HG02642 (cell line): ENCODE results near the gene OR10V1.

ENCODE experiments used
- ATAC-seq: cut with Tn5 transposase; IDR thresholded peaks from one replicate; pipeline ENCODE4 v1.9.1; 2021; ENCODE audit warnings: mild to moderate bottlenecking; ENCODE audit not compliant: unreplicated experiment, poor library complexity

OR10V1 gene

DNA sequence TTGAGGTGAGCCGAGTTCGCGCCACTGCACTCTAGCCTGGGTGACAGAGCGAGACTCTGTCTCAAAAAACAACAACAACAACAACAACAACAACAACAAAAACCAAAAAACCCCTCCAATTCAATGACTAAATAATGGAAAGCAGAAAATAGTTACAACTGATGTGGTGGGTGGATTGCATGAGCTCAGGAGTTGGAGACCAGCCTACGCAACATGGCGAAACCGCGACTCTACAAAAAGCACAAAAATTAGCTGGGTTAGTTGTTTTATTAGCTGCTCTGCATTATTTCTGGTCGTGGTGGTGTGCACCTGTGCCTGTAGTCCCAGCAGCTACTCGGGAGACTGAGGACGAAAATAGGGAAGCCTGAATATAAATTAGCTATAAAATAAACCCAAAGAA is 42.2 kb downstream of the OR10V1 start:
- ATAC-seq: no peak

DNA sequence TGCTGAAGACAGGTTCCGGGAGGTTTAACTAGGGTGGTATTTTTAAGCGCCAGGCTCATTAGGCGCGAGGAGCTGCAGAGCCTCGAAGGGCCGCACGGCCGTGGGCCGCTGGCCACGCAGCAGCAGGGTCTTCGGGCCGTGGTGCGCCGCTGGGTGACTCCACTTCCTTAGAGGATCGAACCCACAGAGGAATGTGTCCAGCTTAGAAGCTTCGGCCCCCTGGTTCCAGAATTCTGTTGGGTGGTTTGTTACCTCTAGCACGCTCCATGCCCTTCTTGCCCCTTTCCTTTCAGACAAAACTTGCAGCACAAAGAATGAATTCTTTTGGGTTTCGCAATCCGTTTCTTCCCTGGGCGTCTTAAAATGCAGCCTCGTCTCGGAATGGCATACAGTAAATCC is 44.0 kb downstream of the OR10V1 start:
- no peak for ATAC-seq

DNA sequence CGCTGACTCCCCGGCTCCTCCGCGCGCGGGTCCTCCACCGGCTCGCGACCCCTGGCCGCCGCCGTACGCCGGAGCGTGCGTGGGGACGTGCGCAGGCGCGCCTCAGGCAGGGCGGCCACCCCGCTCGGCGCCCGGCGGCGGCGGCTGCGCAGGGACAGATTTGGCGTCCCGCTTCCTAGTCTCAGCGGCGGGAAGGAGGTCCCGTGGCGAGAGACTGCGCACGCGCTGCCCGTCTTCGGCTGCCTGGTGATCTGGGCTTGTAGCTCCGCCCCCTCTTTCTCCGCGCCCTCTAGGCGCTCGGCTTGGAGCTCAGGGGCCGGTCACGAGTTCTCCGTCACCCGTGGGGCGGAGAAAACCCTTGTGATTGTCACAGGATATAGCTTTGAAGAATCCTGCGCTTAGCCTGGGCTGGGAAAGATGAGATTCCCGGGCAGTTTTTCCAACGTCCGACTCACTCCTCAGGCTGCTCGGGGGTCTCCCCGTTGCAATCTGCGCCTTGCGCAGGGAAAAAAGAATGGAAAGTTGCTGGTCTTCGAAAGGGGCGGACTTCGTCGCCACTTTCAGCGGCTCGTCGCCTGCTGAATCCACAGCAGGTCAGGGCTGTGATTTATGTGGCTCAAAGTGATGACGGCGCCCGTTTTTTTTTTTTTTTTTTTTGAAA is 44.6 kb downstream of the OR10V1 start, which contains the start of gene PATL1:
PATL1 (minus strand) TSS at position 88 of the 661 bp plus-strand sequence. CDS start 142 bp downstream, outside the sequence.
- ATAC-seq: peak; percentile 93

DNA sequence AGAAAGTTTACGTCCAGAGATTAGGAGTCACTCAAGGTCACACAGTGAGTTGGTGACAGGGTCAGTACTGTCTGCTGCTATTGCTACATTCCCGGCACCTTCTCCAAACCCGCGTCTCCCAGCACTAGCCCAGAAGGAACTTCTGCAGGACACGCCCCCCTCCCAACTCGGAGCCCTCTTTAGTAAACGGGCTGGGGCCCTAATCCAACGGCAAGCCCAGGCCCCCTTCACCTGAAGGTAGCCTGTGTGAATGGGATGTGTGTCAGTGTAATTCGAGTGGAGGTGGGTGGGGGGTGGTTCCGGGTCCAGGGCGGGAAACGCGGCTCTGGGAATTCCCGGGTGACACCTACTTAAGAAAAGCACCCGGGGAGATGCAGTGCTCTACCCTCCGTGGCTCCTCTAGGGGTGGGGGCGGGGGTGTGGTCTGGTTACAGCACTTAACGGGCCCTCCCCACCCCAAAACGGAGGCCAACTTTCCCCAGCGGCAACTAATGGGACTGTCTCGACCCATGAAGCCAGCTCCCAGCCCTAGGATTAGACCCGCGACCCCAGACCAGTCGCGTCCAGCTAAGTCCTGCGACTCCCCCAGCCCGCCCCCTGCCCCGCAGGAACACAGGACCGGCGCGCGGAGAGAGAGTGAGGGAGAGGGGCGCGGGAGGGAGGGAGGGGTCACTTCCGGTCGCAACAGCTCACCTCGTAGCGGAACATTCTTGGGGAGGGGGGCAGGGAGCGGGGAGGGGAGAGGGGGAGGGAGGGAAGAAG is 45.3 kb downstream of the OR10V1 start:
- ATAC-seq: peak; percentile 36

DNA sequence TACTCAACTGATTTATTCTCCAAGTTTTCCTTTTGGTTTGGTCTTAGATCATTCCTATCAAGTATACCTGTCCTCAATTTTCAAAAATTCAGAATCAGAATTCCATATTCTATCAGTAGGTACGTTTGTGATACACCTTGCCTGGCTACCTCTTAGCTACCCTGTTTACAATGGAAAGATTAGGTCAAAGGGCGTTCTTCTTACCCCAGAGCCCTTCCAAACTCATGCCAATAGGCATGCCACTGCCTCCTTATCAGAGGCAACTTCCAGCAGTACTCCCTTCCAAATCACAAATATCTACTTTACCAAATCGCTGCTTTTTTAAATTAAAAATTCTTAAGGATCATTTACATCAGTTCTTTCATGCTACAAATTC is 45.8 kb downstream of the OR10V1 start:
- no peak for ATAC-seq

DNA sequence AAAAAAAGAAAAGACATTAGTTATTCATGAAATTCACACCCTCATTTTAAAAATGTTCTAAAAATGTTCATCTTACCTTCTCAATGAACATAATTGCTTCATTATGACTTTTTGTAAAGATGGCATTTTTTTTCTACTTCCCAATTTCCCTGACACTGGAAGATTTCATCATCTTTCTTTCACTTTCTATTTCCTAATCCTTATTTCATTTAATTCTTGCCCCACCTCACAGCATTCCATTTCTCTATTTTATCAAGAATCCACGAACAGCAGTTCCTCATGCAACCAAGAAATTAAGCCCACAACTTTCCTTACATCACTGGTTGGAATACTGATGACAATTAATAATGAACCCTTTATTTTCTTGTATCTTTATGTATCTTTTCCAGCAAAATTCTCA is 46.7 kb downstream of the OR10V1 start:
- ATAC-seq: no peak
